ENCODE results near the gene ADAMTSL3.

The ADAMTSL3 gene

GRCh38 chr15:83605111-83605945 is 48.6 kb upstream of the ADAMTSL3 start:
- Histone ChIP-seq H3K4me2 (ENCODE audit: low read depth, low read length, poor library complexity, severe bottlenecking) (no peak overlapping the region), H3F3A (ENCODE audit: low read depth) (no peaks in the 10 kb centered on the region), H3K9me2 (replicated peaks; ENCODE audit: low read depth, low read length) (no peaks in the 10 kb centered on the region), H3K4me1 (ENCODE audit: insufficient read depth, low read length, poor library complexity, severe bottlenecking) (no peaks in the 10 kb centered on the region), H3K9ac (ENCODE audit: low read depth, low read length, poor library complexity, severe bottlenecking) (no peak overlapping the region), H3K79me2 (ENCODE audit: insufficient read depth, low read length) (no peaks in the 10 kb centered on the region), H3K36me3 (ENCODE audit: insufficient read depth, low read length) (no peaks in the 10 kb centered on the region), H3K27me3 (ENCODE audit: insufficient read depth, low read length, poor library complexity, severe bottlenecking) (no peaks in the 10 kb centered on the region), H2AFZ (ENCODE audit: low read length) (no peak overlapping the region), H3K9me3 (ENCODE audit: insufficient read depth, low read depth, low read length) (no peaks in the 10 kb centered on the region), H3K4me3 (ENCODE audit: low read length, poor library complexity, severe bottlenecking) (no peak overlapping the region), H4K20me1 (ENCODE audit: insufficient read depth, low read length, poor library complexity, severe bottlenecking) (no peaks in the 10 kb centered on the region)
- no peak for TF ChIP-seq EZH2phosphoT487 (IDR thresholded peaks at IDR 0.05; ENCODE audit: borderline replicate concordance)
- no peak for TF ChIP-seq CTCF (conservative IDR thresholded peaks at IDR 0.05; ENCODE audit: low read length)

- H3K9me2 ChIP-seq (replicated peaks; ENCODE audit: low read depth, low read length) = no peaks in the 10 kb centered on the region
- H3K27me3 ChIP-seq (ENCODE audit: insufficient read depth, low read length, poor library complexity, severe bottlenecking) = no peaks in the 10 kb centered on the region
- H3K4me3 ChIP-seq (ENCODE audit: low read length, poor library complexity, severe bottlenecking) = no peak overlapping the region
- no peak for TF ChIP-seq CTCF (conservative IDR thresholded peaks at IDR 0.05; ENCODE audit: low read length)
- no peak for TF ChIP-seq EZH2phosphoT487 (IDR thresholded peaks at IDR 0.05; ENCODE audit: borderline replicate concordance)
- H3K9me3 ChIP-seq (ENCODE audit: insufficient read depth, low read depth, low read length) = no peaks in the 10 kb centered on the region
- H3K4me2 ChIP-seq (ENCODE audit: low read depth, low read length, poor library complexity, severe bottlenecking) = no peak overlapping the region
- no peak overlapping the region for H2AFZ ChIP-seq (ENCODE audit: low read length)
- no peaks in the 10 kb centered on the region for H3F3A ChIP-seq (ENCODE audit: low read depth)
- no peaks in the 10 kb centered on the region for H4K20me1 ChIP-seq (ENCODE audit: insufficient read depth, low read length, poor library complexity, severe bottlenecking)
- no peaks in the 10 kb centered on the region for H3K4me1 ChIP-seq (ENCODE audit: insufficient read depth, low read length, poor library complexity, severe bottlenecking)
- no peaks in the 10 kb centered on the region for H3K79me2 ChIP-seq (ENCODE audit: insufficient read depth, low read length)
- no peak overlapping the region for H3K9ac ChIP-seq (ENCODE audit: low read depth, low read length, poor library complexity, severe bottlenecking)
- no peaks in the 10 kb centered on the region for H3K36me3 ChIP-seq (ENCODE audit: insufficient read depth, low read length)
These were observed 43.8 kb upstream of the ADAMTSL3 start for GRCh38 chr15:83610132-83610531.

GRCh38 chr15:83610901-83611685 is 42.8 kb upstream of the ADAMTSL3 start:
- no peaks in the 10 kb centered on the region for H3K36me3 ChIP-seq (ENCODE audit: insufficient read depth, low read length)
- no peaks in the 10 kb centered on the region for H3K4me1 ChIP-seq (ENCODE audit: insufficient read depth, low read length, poor library complexity, severe bottlenecking)
- no peak overlapping the region for H3K4me3 ChIP-seq (ENCODE audit: low read length, poor library complexity, severe bottlenecking)
- no peak overlapping the region for H3K9ac ChIP-seq (ENCODE audit: low read depth, low read length, poor library complexity, severe bottlenecking)
- no peak for TF ChIP-seq EZH2phosphoT487 (IDR thresholded peaks at IDR 0.05; ENCODE audit: borderline replicate concordance)
- no peak for TF ChIP-seq CTCF (conservative IDR thresholded peaks at IDR 0.05; ENCODE audit: low read length)
- H3K27me3 ChIP-seq (ENCODE audit: insufficient read depth, low read length, poor library complexity, severe bottlenecking) = no peaks in the 10 kb centered on the region
- H3K4me2 ChIP-seq (ENCODE audit: low read depth, low read length, poor library complexity, severe bottlenecking) = no peak overlapping the region
- H3F3A ChIP-seq (ENCODE audit: low read depth) = no peaks in the 10 kb centered on the region
- no peaks in the 10 kb centered on the region for H3K79me2 ChIP-seq (ENCODE audit: insufficient read depth, low read length)
- H4K20me1 ChIP-seq (ENCODE audit: insufficient read depth, low read length, poor library complexity, severe bottlenecking) = no peaks in the 10 kb centered on the region
- no peak overlapping the region for H2AFZ ChIP-seq (ENCODE audit: low read length)
- H3K9me3 ChIP-seq (ENCODE audit: insufficient read depth, low read depth, low read length) = no peaks in the 10 kb centered on the region
- no peaks in the 10 kb centered on the region for H3K9me2 ChIP-seq (replicated peaks; ENCODE audit: low read depth, low read length)
